Right atrium auricular region (tissue), 2 donors: ENCODE measurements around the gene AKAP8. TPM values are rescaled to one million over a fixed set of nuclear protein-coding genes. Genes with fewer than 3 reads are reported as not detected.
A peak's percentile ranks its signal among the peaks of the same experiment; 100 is the strongest.

Experiments
- DNase-seq: peaks from one replicate; pipeline ENCODE4 v3.0.0-alpha.2; 2019; ENCODE audit warnings: low spot score
- H3K27ac ChIP-seq, 2 donors: fragments of 200-600 bp; sonication (generic); 1 replicate in 1 of 2; 2 replicates in 1 of 2; pipeline ENCODE4 v1.5.1; 2016 to 2019
- H3K27me3 ChIP-seq, 2 donors: fragments of 200-600 bp; sonication (generic); one replicate each; pipeline versions ENCODE4 v1.5.1 to v1.6.0; 2017 to 2019
- H3K36me3 ChIP-seq: fragments of 200-600 bp; sonication (generic); one replicate; pipeline ENCODE4 v1.5.1; 2016
- H3K4me1 ChIP-seq, 2 donors: fragments of 200-600 bp; sonication (generic); one replicate each; pipeline versions ENCODE4 v1.5.1 to v1.6.0; 2017 to 2019
- H3K4me3 ChIP-seq, 2 donors: fragments of 200-600 bp; sonication (generic); 1 replicate in 1 of 2; 2 replicates in 1 of 2; pipeline ENCODE4 v1.5.1; 2017 to 2019; ENCODE audit warnings: mild to moderate bottlenecking in 1 of 2, moderate library complexity in 1 of 2
- H3K9me3 ChIP-seq, 2 donors: fragments of 200-600 bp; sonication (generic); one replicate each; pipeline ENCODE4 v1.5.1; 2019
- CTCF ChIP-seq, 2 donors: fragments of 200-600 bp; sonication (generic); IDR thresholded peaks; one replicate each; pipeline ENCODE4 v1.5.1; 2019; ENCODE audit warnings: antibody characterized with exemption in 2 of 2
- total RNA-seq, 2 donors: library from RNA; depleted of rRNA; stranded (reverse); fragments of >200 nt; gene quantifications; one replicate each; pipeline ENCODE4 v1.1.0, GENCODE V29; 2016

AKAP8 gene
- total RNA-seq, result 10 to 100 TPM; 12.3 to 17.9 TPM

GRCh38 chr19:15379083-15379998, at the start of gene AKAP8:
Gene AKAP8 (minus strand): TSS chr19:15379787. CDS start chr19:15379731, 56 bp downstream.
- no peaks in the 10 kb centered on the region for H3K27me3 ChIP-seq
- peak; percentile 99 for DNase-seq
- H3K9me3 ChIP-seq, result no peaks in the 10 kb centered on the region
- no peaks in the 10 kb centered on the region for H3K36me3 ChIP-seq
- H3K27ac ChIP-seq, result peak within 1 kb of the TSS; percentile 98 to 99
- no peak for TF ChIP-seq CTCF (IDR thresholded peaks at IDR 0.05)
- peak within 1 kb of the TSS; percentile 95 to 99 for H3K4me3 ChIP-seq
- H3K4me1 ChIP-seq, result peaks cover 0 to 47% of the 10 kb centered on the region in 2 donors

GRCh38 chr19:15427991-15428471, 48.4 kb upstream of the AKAP8 start:
- Histone ChIP-seq H3K4me1 (peaks cover 0 to 39% of the 10 kb centered on the region in 2 donors), H3K27ac (no peak overlapping the region), H3K9me3 (no peaks in the 10 kb centered on the region), H3K4me3 (no peak overlapping the region), H3K27me3 (no peaks in the 10 kb centered on the region), H3K36me3 (peaks cover 49% of the 10 kb centered on the region)
- DNase-seq, result no peak
- no peak for TF ChIP-seq CTCF (IDR thresholded peaks at IDR 0.05)

- TF ChIP-seq CTCF (IDR thresholded peaks at IDR 0.05), result no peak
- H3K36me3 ChIP-seq, result peaks cover 56% of the 10 kb centered on the region
- no peaks in the 10 kb centered on the region for H3K27me3 ChIP-seq
- no peak overlapping the region for H3K4me3 ChIP-seq
- DNase-seq, result no peak
- peaks cover 0 to 43% of the 10 kb centered on the region in 2 donors for H3K4me1 ChIP-seq
- no peaks in the 10 kb centered on the region for H3K9me3 ChIP-seq
- H3K27ac ChIP-seq, result no peak overlapping the region
These were observed 47.7 kb upstream of the AKAP8 start for GRCh38 chr19:15427350-15427700.

- H3K9me3 ChIP-seq, result no peaks in the 10 kb centered on the region
- no peak for TF ChIP-seq CTCF (IDR thresholded peaks at IDR 0.05)
- DNase-seq, result no peak
- H3K27me3 ChIP-seq, result no peaks in the 10 kb centered on the region
- H3K36me3 ChIP-seq, result peaks cover 57% of the 10 kb centered on the region
- H3K4me1 ChIP-seq, result peaks cover 0 to 45% of the 10 kb centered on the region in 2 donors
- H3K4me3 ChIP-seq, result no peak overlapping the region
- H3K27ac ChIP-seq, result no peak overlapping the region
These were observed 47.1 kb upstream of the AKAP8 start for GRCh38 chr19:15426485-15427349.

GRCh38 chr19:15425321-15425950, 45.8 kb upstream of the AKAP8 start:
- H3K4me3 ChIP-seq, result no peak overlapping the region
- no peak overlapping the region for H3K27ac ChIP-seq
- H3K9me3 ChIP-seq, result no peaks in the 10 kb centered on the region
- no peaks in the 10 kb centered on the region for H3K27me3 ChIP-seq
- no peak for DNase-seq
- peaks cover 57% of the 10 kb centered on the region for H3K36me3 ChIP-seq
- no peak for TF ChIP-seq CTCF (IDR thresholded peaks at IDR 0.05)
- H3K4me1 ChIP-seq, result peaks cover 0 to 39% of the 10 kb centered on the region in 2 donors
